Stimulated activated CD4-positive, alpha-beta T cell treated with anti-CD3 and anti-CD28 coated beads, TNF-alpha, amount 100 ng/mL, for 1 hour (primary cell): Measurements from ENCODE around the gene MYO5B.
A peak's percentile ranks its signal among the peaks of the same experiment; 100 is the strongest.

Experiments
- DNase-seq, 3 donors: peaks; one replicate each; pipeline ENCODE4 v3.0.0-alpha.2; 2020; ENCODE audit warnings: low read depth in 3 of 3, low spot score in 1 of 3

Gene MYO5B

DNA sequence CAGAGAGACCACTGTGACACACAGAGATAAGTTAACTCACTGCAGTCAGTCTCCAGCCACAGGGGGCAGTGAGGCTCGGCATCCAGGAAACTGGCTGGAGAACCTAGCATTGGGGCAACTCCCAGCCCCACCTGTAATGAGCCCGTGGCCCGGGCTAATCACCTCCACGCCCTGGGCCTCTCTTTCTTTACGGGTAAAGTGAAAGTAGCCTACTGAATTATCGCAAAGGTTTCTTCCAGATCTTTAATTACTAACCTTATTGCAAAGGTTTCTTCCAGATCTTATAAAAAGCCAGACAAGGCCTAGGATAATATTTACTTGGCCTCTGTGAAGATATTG is 336.0 kb downstream of the MYO5B start:
- DNase-seq, result no peak

DNA sequence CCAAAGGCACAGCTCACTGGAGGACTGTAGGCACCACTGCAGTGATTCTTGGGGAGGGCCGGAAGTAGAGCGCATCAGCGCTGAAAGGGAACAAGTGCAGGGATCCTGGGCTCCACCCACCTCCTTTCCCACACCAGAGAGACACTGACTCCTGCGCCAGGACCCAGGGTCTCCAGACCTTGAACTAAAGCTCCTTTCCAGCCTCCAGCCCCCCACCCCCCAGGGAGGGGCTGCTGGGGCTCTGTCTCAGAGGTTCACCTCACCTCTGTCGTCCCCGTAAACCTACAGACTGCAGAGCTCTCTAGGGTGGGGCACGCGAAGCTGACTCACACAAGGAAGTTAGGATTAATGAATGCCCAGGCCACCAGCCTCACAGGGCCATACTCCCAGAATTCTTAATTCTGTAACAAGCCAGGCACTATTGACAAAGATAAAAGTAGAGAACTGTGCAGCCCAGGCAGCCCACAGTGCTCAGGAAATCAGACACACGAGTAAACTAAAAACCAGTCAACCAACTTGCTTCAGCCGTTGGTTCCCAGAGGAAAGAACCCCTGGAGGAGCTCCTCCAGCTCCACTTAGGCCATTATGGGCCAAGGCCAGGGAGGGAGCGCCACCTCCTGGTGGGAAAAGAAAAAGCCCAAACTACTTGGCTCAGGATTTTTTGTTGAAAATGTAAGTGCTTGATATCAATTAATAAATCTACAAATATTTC is 336.5 kb downstream of the MYO5B start:
- DNase-seq, result peak in 2 of 3 donors; percentile 7 to 42

DNA sequence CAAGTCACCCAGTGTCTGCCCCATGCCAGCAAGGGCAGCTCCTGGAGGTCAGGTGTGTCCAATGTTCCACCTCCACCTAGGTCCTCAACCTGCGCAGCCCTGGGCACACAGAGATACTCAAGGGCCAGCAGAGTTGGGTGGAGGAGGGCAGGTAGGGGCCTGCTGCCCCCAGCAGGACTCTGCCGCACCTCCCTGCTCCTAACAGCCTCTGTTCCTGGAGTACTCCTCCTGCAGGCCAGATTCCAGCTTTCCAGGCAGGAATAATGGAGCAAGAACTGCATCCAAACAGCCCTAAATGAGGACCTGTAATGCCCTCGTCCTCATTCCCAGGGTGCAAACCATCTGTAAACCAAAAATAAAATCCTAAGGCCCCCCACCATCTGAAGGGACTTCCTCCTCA is 337.2 kb downstream of the MYO5B start:
- DNase-seq, result no peak

DNA sequence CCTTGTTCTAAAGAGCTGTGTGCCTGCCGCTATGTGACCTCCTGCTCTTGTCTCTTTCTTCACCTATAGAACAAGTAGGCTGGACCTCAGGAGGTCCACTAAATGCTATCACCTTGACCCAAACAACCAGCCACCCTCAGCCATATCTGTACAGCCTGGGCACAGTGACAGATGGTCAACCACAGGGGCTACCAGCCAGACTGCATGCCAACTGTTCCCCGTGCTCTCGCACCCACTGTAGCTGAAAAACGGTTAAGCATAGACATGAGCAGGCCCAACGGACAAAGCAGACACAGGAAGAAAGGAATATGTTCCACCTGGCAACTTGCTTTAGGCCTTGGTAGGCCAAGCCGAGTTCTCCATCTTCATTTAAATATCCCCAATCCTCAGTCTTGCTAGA is 338.5 kb downstream of the MYO5B start:
- no peak for DNase-seq

DNA sequence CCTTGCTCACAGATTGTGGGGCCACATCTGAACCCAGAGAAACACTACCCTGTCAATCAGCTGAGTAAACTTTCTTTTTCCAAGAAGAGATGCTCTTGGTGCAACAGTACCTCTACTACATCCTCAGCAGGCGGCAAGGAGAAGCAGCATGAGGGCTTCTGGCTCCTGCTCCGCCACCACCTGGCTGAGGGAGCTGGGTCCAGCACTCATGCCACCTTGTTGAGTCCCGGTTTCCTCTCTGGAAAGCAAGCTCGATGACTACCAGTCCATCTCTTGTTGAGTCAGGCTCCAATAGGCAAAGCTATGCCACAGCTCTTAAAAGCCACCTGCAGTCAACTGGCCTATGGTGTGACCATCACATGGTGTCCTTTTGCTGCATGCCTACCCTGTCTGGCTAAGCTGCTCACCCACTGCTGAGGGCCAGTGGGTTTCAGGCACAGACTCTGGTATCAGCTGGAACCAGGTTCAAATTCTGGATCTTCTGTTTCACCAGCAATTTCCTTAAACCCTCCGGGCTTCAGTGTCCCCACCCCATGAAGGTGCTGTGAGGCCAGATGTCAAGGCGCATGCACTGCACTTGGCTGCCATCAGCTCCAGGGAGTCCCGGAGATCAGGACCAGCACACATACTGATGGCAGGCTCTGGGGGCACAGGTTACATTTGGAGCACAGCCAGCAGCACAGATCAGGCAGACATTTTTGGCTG is 339.1 kb downstream of the MYO5B start:
- DNase-seq, result no peak

DNA sequence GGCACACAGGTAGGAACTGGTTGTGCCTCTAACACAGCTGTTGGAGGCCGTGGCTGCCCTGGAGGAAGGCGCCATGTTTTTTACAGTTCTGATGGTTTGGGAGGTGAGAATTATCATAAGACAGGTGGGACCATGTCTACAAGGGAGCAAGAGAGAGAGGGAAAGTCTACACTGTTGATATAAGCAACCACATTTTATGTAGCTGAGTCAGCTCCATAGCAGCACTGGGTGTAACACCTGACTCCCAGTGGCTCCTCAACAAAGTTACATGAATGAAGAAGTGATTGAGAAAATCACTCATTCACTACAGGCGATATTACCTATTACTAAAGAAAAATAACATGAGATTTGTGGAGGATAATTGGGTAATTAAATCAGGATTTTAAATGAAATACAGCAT is 340.3 kb downstream of the MYO5B start:
- no peak for DNase-seq

DNA sequence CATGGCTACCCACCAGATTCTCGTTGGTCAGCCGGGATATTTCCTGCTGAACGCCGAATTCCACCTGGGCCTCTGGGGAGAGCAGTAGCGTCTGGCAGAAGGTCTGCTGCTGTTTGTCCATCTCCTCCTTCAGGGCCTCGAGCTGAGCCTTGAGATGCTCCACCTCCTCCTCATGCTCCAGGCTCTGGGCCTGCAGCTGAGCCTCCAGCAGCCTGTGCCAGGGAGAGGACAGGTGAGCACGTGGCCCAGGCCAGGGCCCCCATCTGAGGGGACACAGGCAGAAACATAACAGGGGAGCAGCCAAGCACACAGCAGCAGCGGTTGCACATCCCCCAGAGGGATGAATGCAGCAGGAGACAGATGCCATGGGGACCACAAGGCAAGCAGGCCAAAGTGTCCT is 341.5 kb downstream of the MYO5B start:
- no peak for DNase-seq

DNA sequence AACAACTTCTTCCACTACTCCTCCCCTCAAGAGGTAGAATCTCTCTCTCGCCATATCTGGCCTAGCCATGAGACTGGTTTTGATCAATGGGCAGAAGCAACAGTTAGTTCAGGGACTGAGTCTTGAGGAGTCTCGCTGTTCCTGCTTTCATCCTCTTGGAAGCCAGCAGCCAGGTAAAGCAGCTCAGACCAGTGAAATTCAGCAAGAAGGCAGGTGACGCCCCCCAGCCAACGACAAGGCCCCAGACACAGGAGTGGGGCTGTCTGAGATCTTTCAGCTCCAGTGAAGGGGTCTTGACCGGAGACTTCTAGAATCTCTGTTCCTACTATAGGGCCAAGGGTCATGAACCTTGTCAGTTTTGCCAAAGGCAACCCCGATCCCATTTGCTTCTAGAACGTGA is 341.9 kb downstream of the MYO5B start:
- DNase-seq, result no peak

DNA sequence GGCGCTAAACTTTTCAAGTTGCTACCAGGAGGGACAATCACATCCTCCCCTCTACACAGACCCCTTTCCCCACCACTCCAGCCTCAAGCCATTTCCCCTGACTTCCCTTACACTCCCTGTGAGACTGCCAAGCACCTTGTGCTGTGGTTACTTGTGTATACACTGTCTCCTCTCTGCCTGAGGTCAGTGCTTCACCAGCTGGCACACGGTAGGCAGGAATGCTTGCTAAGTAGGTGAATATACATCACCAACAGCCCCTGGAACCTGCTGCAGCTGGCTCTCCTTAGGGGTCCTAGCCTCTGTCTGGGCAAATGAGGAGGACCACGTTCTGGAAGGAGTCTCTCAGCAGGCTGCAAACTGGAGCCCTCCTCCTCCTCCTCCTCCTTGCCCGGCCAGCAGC is 343.3 kb downstream of the MYO5B start:
- DNase-seq, result no peak

DNA sequence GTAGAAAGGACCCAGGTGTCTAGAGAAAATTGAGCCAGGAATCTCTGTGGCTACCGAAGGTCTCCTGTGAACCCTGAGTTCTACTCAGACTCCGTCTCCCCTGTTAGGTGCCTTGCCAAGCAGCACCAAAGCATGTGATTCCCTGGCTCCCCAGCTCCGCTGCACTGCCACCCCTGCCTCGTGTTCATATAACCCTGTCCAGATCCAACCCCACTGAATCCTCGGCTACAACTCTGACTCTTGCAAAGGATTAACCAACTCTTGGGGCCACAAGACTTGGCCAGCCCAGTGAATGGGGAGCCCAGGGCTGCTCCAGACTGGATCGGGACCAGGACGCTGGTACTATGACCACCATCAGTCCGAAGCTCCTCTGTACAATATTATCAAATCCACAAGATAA is 344.3 kb downstream of the MYO5B start:
- no peak for DNase-seq

DNA sequence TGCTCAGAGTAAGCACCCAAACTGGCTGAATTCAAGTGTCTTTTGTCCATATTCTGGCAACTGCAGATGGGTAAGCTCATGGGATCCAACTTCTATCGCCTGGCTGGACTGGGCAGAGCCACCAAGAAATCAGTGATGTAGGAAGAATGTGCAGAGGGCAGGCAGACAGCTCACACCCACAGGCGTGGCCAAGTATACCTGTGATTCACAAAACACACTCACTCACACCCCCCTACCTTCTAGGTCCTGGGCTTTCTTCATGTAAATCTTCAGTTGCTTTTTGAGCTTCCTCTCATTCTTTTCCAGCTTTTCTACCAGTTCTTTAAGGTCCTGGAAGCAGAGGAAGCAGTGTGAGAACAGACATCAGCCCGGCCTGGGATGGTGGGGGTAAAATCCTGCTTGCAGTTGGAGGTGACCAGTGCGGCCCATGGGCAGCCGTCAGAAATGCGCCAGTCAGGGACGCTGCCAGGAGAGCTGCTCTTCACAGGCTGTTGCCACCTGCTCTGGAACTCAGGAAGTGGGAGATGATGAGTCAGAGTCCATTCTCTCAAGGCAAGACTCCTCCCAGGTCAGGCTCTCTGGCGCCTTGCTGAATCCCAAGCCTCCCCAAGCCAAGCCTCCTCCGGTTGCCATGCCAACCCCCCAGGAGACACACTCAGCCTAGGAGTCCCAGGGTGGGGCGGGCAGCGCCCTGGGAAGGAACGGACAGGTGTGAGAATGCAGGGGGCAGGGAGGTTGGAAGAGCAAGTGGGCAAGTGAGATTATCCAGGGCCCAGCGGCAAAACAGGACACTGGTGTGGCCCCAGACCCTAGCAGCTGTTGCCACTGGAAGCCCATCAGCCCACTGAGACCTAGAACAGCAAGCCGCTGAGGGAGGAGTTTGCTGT is 345.4 kb downstream of the MYO5B start:
- DNase-seq, result no peak

DNA sequence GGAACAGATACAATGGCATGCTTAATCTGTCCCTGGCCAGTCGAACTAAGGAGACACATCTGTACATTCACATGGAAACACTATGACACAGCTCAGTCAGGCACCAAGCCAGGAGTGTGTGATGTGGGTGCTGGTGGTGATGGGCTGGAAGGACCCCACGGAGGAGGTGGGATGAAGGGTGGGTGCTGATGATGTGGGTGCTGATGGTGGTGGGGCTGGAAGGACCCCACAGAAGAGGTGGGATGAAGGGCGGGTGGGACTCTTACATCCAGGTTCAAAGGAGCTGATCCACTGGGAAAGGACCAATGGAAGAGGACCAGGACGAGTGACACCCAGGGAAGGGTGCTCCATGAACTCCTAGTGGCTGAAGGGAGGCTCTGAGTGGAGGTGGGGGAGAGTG is 346.8 kb downstream of the MYO5B start:
- DNase-seq, result no peak

DNA sequence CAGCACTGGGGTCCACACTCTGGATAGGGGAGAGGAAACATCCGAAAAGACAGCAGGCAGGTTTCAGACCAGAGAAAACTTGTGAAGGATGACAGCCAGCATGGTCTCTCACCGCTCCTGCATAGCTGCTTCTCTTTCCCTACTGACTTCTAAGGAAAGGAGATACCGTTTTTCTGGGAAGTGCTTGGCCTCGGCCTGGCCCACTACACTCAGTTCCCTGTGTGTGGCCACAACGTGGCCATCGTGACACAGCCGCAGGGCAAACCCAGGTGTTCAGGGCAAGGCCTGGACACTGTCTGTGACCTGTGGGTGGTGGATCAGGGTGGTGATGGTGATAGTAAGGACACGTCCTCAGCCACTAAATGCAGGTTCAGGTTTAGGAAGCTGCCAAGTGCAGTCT is 347.4 kb downstream of the MYO5B start:
- no peak for DNase-seq

DNA sequence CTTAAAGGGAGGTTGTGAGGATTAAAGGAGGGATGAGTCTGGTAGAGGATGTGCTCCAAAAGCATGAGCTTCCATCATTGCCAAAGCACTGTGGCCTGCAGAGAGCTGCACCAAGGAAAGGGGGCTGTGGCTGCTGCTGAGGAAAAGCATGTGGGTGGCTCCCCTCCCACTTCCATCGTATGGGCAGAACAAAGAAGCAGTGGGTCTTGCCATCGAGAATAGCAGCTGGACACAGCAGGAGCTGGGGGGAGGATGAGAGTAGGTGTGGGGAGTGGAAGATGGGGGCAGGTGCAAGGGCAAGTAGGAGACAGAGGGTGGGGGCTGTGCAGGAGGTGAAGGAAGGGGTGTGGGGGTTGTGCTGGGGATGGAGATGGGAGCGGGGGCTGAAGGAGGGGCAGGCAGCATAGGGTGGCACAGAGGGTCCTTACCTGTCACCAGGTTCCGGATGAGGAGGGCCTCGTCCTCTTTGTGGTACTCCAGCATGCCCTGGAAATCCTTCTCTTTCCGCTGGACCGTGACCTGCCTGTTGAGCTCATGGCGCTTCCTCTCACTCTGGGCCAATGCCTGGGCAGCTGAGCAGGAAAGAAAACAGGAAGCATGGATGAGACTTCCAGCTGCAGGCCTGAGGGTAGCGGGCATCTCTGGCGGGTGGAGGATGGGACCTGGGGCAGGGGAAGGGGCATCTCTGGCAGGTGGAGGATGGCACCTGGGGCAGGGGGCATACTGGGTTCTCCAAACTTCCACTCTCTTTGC is 348.1 kb downstream of the MYO5B start:
- DNase-seq, result no peak

DNA sequence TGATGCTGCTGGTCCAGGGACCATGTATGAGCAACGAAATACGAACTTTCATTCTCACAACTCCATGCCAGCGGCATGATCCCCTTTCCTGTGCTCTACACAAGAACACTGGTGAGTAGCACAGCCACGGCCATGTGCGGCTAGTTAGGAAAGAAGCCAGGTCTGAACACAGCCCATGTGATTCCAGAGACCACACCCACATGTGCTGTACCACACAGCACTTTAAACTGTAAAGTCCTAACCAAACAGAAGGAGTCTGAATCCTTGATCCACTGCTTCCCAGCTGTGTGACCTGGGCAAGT is 348.6 kb downstream of the MYO5B start:
- DNase-seq, result no peak

DNA sequence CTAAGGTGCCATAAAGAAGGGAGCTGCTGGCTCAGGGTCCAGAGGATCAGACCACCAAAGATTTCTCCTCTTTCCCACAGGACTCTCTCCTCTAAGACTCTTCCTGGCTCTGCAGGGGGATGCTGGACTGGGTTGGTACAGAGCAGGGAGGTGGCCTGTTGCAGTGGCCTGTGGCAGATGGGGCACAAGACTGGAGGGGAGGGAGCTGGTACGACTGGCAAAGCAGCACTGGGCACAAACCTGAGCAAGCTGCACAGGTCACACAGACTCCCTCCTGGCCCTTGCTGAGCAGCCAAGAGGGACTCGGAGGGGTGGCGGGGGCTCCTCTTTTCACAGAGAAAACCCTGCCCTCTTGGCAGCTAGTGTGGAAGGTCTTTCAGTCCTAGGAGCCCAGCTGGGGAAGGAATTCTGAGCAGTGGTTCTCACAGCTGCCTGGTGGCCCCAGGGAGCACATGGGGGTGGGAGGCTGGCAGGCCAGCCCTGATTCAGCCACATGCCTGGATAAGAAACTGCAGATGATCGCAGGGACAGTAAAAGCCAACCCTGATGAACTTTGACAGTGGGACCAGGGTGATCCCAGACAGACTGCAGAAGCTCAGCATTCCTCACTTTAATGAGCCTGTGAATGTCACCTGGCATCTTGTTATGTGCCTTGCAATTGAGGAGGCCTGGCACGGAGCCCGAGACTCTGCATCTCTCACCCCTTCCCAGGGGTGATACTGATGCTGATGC is 349.2 kb downstream of the MYO5B start:
- DNase-seq, result no peak

DNA sequence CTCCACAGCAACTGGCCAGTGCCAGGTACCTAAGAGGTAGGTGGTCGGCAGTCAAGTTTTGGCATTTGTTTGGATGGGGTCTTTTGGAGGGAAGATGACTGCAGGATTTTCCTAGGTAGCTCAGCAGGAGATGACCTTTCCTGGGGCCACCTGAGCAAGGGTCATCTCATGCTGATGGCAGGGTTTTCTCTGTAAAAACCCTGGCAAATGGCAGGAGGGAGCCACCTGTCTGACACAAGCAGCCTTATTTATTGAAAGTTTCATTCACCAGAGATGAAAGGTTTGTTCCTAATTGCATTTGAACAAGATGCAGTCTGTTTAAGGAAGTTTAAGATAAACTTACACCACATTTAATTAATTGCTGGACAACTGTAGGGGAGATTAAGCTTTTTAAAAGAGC is 350.0 kb downstream of the MYO5B start:
- DNase-seq, result no peak

DNA sequence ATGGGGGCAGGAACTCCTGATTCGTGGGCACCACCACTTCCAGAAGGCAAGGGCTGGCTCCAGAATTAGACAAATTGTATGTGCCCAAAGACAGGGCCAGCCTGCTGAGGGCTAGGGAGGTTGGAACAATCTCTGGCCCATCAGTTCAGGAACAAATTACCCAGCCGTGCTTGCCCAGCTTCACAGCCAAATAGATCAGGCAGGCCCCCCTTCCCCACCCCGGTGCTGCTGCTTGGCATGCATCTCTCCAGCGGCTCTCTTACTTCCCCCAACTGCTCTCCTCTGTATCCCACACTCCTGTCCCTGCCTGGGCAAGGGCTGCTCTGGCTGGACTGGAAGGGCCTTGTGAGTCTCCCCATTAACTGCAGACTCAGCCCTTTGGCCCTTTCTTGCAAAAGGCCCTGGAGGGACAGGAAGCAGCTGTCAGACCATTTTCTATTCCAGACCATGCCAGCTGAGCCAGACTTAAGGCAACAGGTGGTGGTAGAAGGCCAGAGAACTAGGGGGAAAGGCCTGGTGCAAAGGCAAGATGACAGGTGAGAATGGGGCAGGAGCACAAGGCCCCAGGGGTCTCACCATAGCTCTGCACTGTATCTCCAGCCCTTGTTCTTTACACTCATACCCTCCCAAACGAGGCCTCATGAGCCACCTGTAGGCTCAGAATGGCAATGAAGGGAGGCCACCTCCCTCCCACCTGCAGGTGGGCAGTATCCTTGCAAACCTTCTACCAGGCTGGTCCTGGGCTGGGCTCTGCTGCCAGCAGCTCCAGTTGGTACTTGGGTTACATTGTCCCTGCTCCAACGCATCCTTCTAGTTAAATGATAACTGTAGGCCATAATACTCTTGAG is 350.9 kb downstream of the MYO5B start:
- DNase-seq, result no peak

DNA sequence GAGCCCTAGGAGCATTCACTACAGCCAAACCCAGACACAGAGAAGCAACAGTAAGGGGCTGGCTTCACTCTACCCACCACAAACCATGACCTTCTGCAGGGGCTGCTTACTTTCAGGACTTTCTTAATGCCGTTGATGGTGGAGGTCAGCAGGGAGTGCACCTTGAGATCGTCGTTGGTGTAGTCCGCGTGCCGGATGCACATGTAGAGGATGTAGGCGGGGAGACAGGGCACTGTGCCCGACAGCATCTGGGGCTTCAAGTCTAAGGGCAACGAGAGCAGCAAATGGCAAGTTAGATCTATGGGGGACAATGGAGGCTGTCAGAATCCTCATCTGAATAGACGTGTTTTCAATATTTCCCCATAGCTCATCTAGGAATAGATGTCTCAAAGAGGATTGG is 351.8 kb downstream of the MYO5B start:
- no peak for DNase-seq

DNA sequence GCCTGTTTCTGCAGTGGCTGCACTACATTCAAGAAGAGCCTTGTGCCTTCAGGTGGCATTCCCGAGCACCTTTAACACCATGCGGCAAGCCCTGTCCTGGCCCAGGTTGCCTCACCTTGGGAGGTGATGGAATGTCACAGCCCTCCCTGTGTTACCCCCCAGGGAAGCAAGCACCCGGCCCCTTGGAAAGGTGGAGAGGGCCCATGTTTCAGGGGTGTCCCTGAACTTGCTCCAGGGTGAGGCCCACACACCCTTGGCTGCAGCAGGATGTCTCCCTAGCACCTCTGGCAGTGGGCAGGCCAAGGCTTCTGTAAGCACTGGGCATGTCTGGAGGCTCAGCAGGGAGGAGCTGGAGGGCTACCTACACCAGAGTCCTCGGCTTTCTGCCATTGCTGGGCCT is 352.3 kb downstream of the MYO5B start:
- no peak for DNase-seq
